PFSK-1 (cell line): ENCODE data around the gene AAK1.

Experiments used
- FOXP2 ChIP-seq: optimal IDR thresholded peaks from 2 replicates; pipeline ENCODE3; 2011; ENCODE audit warnings: borderline replicate concordance, control low read depth, inconsistent platforms; ENCODE audit not compliant: insufficient read depth; ENCODE audit errors: extremely low read length, extremely low read depth
- POLR2AphosphoS5 ChIP-seq: IDR thresholded peaks from 2 replicates; pipeline ENCODE4 v1.6.1; 2012; ENCODE audit warnings: low read depth, mild to moderate bottlenecking, control low read depth, low read length, moderate library complexity
- REST ChIP-seq, 2 experiments: IDR thresholded peaks; 2 replicates each; pipeline versions ENCODE4 v1.6.1 to v1.8.0; 2011 to 2012; ENCODE audit warnings: low read depth in 2 of 2, low read length in 2 of 2, control low read depth in 1 of 2, inconsistent platforms in 1 of 2, mild to moderate bottlenecking in 1 of 2, moderate library complexity in 1 of 2; ENCODE audit not compliant: insufficient read depth in 1 of 2
- SIN3A ChIP-seq: IDR thresholded peaks from 2 replicates; pipeline ENCODE4 v1.6.1; 2012; ENCODE audit warnings: mild to moderate bottlenecking, low read length, moderate library complexity, borderline replicate concordance; ENCODE audit not compliant: insufficient read depth
- TAF1 ChIP-seq: IDR thresholded peaks from 2 replicates; pipeline ENCODE4 v1.6.1; 2012; ENCODE audit warnings: low read length, control low read depth, borderline replicate concordance; ENCODE audit not compliant: insufficient read depth

Gene AAK1

GRCh38 chr2:69644506-69644979 lies 1.0 kb upstream of the AAK1 start:
- no peak for TF ChIP-seq FOXP2
- TF ChIP-seq REST (IDR thresholded peaks at IDR 0.05; ENCODE audit: insufficient read depth in 1 of 2, low read depth in 2 of 2, low read length in 2 of 2) = no peak

DNA sequence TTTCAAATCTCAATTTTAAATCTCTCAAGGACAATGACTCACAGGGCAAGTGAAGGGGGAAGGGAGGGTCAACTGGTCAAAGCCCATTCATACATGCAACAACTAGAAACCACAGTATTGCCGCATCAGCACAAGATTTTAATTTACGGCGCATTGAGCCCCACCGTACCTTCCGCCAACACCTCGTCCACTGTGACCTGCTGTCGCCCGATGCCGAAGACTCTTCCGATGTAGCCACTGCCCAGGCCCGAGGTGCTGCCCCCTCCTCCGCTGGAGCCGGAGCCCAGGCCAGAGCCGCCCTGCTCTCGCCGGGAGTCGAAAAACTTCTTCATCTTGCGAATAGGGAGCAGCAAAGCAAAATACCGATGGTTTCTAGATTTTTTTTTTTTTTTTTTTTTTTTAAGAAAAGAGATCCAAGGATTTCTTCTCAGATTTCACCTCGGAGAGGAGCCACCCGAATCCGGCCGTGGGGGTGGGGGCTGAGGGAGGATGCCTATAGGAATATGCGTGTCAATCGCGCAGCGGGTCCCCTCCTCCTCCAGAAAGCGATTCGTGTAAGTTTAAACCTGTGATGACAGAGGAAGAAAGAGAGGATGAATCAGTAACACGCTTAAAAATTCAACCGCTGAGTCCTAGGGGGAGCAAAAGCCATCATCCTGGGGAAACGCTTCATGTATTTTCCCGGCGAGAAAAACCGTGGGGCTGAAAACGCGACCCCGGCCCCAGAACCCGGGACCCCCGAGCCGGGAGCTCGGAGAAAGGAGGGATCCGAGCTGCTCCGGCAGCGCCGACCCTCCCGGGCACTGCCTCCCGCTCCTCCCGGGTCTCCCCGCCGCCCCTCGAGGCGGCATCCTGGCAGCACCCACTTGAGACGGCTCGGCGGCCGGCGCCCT lies 584 bp downstream of the AAK1 start:
- TF ChIP-seq POLR2AphosphoS5 (no peak; the same call in 1 of the 2 replicates), TAF1 (0 out of 2 replicates have a peak, but pooled peaks have one; percentile 11), SIN3A (peak; percentile 94; the same call in 1 of the 2 replicates), FOXP2 (peak; percentile 50), REST (IDR thresholded peaks at IDR 0.05; ENCODE audit: insufficient read depth in 1 of 2, low read depth in 2 of 2, low read length in 2 of 2) (0 out of 4 replicates have a peak, but pooled peaks of 1 of the 2 experiments have one; percentile 32)

DNA sequence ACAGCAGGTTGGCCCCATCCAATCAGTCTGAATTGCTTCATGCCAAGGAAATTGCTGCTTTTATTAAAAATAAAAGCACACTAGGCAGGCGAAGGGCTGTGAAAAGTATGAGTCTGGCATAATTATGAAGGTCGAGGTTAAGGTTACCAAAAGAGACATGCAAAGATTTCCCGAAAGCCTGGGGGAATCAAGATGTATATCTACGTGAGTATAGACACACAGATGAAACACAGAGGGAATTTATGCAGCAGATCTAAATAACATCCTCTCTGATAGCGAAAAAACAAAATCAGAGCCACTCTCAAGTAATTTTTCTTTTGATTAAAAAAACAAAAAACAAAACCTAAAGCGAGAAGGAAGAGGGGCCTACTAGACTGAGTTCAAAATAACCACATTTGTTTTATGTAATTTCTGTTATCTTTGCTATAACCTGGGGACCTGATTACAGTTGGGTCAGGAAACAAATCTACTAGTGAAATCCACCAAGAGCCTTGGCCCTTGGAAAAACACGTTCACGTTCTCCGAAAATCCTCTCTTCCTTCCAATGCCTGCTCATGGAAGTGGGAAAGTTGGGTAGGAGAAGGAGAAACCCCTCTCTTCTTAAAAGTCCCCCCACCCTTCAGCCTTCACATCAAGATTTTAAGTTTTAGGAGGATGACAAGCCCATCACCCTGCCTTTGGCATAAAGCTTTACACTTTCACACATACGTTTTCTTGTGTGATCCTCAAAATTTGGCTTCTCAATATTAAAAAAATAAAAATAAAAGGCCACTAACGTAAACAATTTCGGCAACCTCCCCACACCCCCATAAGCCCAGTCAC lies 1.4 kb downstream of the AAK1 start:
- TF ChIP-seq SIN3A (no peak), REST (IDR thresholded peaks at IDR 0.05; ENCODE audit: insufficient read depth in 1 of 2, low read depth in 2 of 2, low read length in 2 of 2) (no peak), TAF1 (no peak), POLR2AphosphoS5 (no peak), FOXP2 (no peak)

- TF ChIP-seq FOXP2 = no peak
- no peak for TF ChIP-seq SIN3A
- no peak for TF ChIP-seq REST (IDR thresholded peaks at IDR 0.05; ENCODE audit: insufficient read depth in 1 of 2, low read depth in 2 of 2, low read length in 2 of 2)
- no peak for TF ChIP-seq POLR2AphosphoS5
- no peak for TF ChIP-seq TAF1
Measured at GRCh38 chr2:69641471-69641870, 2.1 kb downstream of the AAK1 start.
